Ishikawa (cell line): Measurements from ENCODE around the gene DUSP9.

Source experiments
- EP300 ChIP-seq: IDR thresholded peaks from 2 replicates; pipeline ENCODE4 v1.6.1; 2012; ENCODE audit warnings: borderline replicate concordance
- TAF1 ChIP-seq: IDR thresholded peaks from 2 replicates; pipeline ENCODE4 v1.6.1; 2012; ENCODE audit warnings: low read depth, mild to moderate bottlenecking
- TF ChIP-seq, protein P1 (sequence below): IDR thresholded peaks from 2 replicates; pipeline ENCODE4 v1.6.1; 2012; ENCODE audit warnings: low read depth, mild to moderate bottlenecking

DNA sequence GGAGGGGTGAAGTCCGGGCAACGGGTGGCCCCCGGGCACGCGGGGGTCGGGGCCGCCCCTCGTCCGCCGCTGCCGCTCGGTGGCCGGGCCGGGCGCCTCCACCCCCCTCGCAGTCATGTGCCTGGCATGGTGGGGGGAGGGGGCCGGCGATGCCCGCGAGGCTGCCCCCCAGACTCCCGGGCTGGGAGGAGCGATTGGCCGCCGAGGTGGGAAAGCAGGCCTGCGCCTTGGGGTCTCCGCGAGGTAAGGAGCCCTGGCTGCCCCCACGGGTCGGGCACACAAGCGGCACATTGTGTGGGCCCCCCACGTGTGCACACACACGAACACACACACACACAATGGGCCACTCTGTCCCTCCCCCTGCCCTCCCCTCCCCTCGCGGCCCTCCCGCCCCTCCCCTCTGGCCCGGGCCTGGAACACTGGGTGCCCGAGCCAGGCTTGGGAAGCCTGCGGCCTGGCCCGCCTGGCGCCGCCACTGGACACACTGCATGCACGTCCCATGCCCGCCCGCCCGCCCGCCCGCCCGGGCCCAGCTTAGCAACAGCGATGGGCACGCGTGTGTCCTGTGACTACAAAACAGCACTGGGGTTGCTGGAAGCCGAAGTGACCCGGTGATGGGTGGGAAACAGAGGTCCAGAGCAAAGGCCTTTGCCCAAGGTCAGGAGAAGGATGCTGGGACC, 42.0 kb downstream of the DUSP9 start:
- TF ChIP-seq, protein P1, sequence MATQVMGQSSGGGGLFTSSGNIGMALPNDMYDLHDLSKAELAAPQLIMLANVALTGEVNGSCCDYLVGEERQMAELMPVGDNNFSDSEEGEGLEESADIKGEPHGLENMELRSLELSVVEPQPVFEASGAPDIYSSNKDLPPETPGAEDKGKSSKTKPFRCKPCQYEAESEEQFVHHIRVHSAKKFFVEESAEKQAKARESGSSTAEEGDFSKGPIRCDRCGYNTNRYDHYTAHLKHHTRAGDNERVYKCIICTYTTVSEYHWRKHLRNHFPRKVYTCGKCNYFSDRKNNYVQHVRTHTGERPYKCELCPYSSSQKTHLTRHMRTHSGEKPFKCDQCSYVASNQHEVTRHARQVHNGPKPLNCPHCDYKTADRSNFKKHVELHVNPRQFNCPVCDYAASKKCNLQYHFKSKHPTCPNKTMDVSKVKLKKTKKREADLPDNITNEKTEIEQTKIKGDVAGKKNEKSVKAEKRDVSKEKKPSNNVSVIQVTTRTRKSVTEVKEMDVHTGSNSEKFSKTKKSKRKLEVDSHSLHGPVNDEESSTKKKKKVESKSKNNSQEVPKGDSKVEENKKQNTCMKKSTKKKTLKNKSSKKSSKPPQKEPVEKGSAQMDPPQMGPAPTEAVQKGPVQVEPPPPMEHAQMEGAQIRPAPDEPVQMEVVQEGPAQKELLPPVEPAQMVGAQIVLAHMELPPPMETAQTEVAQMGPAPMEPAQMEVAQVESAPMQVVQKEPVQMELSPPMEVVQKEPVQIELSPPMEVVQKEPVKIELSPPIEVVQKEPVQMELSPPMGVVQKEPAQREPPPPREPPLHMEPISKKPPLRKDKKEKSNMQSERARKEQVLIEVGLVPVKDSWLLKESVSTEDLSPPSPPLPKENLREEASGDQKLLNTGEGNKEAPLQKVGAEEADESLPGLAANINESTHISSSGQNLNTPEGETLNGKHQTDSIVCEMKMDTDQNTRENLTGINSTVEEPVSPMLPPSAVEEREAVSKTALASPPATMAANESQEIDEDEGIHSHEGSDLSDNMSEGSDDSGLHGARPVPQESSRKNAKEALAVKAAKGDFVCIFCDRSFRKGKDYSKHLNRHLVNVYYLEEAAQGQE: no peak
- TF ChIP-seq EP300: no peak
- TF ChIP-seq TAF1: no peak
